Esophagus squamous epithelium (tissue), 4 donors: ENCODE measurements around the gene KRT12.

Source experiments
- POLR2A ChIP-seq, 4 donors: fragments of 450-650 bp; IDR thresholded peaks; one replicate each; pipeline ENCODE4 v1.6.1; 2017; ENCODE audit warnings: antibody characterized with exemption in 4 of 4, mild to moderate bottlenecking in 4 of 4, moderate library complexity in 3 of 4
- TF ChIP-seq, protein P1 (sequence below), 6 experiments: fragments of 450-650 bp in 4 of 6; fragments of 200-600 bp in 2 of 6; sonication (generic) in 2 of 6; IDR thresholded peaks; one replicate each; pipeline ENCODE4 v1.5.1; 2016 to 2019; ENCODE audit warnings: antibody characterized with exemption in 6 of 6, mild to moderate bottlenecking in 4 of 6, moderate library complexity in 4 of 6

DNA sequence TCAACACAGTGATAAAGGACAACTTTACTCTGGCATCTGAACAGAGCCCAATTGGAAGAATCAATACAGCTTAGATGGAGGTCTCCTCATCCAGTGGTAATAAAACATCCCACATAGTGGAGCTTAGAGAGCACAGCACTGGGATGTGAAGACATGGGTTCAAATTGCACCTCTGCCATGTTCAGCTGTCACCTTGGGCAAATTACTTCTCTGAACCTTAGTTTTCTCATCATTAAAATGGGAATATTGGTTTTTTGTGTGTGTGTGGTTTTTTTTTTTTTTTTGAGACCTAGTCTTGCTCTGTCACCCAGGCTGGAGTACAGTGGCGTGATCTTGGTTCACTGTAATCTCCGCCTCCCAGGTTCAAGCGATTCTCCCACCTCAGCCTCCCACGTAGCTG is 31.0 kb downstream of the KRT12 start:
- TF ChIP-seq, protein P1, sequence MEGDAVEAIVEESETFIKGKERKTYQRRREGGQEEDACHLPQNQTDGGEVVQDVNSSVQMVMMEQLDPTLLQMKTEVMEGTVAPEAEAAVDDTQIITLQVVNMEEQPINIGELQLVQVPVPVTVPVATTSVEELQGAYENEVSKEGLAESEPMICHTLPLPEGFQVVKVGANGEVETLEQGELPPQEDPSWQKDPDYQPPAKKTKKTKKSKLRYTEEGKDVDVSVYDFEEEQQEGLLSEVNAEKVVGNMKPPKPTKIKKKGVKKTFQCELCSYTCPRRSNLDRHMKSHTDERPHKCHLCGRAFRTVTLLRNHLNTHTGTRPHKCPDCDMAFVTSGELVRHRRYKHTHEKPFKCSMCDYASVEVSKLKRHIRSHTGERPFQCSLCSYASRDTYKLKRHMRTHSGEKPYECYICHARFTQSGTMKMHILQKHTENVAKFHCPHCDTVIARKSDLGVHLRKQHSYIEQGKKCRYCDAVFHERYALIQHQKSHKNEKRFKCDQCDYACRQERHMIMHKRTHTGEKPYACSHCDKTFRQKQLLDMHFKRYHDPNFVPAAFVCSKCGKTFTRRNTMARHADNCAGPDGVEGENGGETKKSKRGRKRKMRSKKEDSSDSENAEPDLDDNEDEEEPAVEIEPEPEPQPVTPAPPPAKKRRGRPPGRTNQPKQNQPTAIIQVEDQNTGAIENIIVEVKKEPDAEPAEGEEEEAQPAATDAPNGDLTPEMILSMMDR (IDR thresholded peaks at IDR 0.05), result no peak
- TF ChIP-seq POLR2A (IDR thresholded peaks at IDR 0.05), result no peak
